ENCODE measurements around the gene FGF4.

- TF ChIP-seq CTCF (IDR thresholded peaks at IDR 0.05) (no peak), POLR2AphosphoS5 (IDR thresholded peaks at IDR 0.05) (no peak), POLR2A (IDR thresholded peaks at IDR 0.05; ENCODE audit: low read depth) (no peak), EP300 (IDR thresholded peaks at IDR 0.05) (no peak)
These were observed 27.9 kb upstream of the FGF4 start for GRCh38 chr11:69803022-69803421.

Measured in esophagus muscularis mucosa (tissue), 4 donors.